NCI-H1694 treated with DMSO at 0.1 percent for 48 hours (cell line): Measurements from ENCODE around the gene TGM3.
"Not testable (repeated sequence)": the region's sequence is repeated elsewhere in the genome, so short reads cannot be mapped to it uniquely, and the experiment has no call there.

Experiments used
- DNase-seq: peaks from one replicate; lab custom pipeline; 2025; lab: John Stamatoyannopoulos, UW

The TGM3 gene, protein sequence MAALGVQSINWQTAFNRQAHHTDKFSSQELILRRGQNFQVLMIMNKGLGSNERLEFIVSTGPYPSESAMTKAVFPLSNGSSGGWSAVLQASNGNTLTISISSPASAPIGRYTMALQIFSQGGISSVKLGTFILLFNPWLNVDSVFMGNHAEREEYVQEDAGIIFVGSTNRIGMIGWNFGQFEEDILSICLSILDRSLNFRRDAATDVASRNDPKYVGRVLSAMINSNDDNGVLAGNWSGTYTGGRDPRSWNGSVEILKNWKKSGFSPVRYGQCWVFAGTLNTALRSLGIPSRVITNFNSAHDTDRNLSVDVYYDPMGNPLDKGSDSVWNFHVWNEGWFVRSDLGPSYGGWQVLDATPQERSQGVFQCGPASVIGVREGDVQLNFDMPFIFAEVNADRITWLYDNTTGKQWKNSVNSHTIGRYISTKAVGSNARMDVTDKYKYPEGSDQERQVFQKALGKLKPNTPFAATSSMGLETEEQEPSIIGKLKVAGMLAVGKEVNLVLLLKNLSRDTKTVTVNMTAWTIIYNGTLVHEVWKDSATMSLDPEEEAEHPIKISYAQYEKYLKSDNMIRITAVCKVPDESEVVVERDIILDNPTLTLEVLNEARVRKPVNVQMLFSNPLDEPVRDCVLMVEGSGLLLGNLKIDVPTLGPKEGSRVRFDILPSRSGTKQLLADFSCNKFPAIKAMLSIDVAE

DNA sequence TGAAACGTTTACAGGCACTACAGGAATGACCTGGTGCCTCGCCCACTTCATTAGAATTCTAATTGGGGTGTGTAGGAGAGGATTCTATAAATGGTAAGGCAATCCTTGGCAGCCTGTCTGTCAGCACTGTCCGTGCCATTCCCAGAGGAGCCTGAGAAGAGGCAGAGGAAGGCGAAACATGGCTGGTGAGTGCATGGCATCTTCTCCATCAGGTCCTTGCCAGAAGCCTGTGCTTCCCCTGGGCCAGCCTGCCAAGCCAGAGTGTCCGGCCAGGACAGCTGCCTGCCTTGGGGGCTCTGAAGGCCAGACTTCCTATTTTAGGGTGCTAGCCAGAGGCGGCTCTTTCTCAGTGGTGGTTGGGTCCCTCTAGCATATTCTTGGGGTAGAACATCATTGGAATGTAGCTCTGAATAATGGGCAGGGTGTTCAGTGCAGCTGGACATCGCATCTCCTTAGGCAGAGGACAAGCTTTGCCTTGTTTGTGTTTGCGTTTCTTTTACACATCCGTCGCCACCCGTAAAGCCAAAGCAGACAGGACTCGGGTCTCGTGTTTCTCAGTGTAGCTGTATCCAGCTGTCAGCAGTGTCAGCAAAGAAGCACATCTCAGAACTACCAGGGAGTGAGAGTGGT is at the start of gene TGM3:
TGM3 (plus strand) TSS at position 116 of the 630 bp plus-strand sequence; CDS start at position 179, 63 bp downstream.
- DNase-seq: no peak

DNA sequence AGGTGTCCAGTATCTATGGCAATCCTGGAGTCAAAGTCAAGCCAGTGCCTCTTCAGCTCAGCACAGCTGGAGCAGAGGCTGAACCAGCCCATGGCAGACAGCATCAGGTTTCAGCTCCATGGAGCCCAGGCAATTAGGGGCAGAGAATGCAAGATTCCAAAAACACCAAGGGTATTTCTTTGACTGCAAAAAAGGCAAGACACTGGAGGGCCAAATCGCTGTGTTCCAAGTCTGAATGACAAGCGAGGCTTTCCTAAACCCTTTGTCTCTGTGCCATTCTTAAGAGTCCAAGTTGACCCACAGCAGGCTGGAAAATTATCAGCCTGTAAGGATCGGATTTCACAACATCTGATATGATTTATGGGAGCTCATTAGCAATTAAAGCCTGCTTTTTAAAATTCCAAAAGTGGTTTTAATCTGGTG is 49.7 kb upstream of the TGM3 start:
- no peak for DNase-seq

DNA sequence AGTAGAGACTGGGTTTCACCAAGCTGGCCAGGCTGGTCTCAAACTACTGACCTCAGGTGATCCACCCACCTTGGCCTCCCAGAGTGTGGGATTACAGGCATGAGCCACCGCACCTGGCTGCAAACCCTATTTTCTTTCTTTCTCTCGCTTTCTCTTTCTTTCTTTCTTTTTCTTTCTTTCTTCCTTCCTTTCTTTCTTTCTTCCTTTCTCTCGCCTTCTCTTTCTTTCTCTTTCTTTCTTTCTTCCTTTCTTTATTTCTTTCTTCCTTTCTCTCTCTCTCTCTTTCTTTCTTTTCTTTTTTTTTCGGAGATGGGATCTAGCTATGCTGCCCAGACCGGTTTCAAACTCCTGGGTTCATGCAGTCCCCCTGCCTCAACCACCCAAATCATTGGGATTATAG is 47.0 kb upstream of the TGM3 start:
- DNase-seq: no peak

DNA sequence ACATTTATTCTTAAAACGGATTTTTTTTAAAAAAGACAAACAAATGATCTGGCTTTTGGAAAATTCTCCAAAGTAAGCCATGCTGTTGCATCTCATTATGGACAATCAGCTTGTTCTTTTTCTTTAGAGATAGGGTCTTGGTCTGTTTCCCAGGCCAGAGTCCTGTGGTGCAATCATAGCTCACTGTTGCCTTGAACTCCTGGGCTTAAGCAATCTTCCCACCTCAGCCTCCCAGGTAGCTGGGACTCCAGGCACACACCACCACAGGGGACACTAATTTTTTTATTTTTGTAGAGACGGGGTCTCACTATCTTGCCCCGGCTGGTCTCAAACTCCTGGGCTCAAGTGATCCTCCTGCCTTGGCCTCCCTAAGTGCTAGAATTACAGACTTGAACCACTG is 45.9 kb upstream of the TGM3 start:
- DNase-seq: no peak

DNA sequence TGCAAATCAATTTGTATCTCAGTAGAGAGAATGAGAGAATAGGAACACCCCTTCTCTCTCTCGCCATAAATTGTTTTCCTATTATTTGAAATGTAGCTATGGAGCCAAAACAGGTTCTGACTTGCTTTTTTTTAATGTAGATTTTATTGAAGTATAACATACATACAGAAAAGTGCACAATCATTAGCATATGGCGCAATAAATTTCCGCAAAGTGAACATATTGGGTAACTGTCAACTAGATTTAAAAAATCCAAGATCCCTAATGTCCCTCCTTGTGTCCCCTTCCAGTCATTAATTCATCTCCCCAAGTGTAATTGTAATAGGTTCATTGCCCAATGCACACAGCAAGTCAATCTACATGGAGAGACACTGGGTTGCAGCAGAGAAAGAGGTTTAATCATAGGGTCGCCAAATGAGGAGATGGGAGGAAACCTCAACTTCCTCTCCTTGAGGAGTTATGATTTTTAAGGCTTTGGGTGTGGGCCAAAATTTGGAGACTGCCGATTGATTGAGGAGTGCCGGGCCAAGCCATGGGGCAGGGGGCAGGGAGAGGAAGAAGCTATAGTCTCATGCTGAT is 43.3 kb upstream of the TGM3 start:
- DNase-seq: no peak

DNA sequence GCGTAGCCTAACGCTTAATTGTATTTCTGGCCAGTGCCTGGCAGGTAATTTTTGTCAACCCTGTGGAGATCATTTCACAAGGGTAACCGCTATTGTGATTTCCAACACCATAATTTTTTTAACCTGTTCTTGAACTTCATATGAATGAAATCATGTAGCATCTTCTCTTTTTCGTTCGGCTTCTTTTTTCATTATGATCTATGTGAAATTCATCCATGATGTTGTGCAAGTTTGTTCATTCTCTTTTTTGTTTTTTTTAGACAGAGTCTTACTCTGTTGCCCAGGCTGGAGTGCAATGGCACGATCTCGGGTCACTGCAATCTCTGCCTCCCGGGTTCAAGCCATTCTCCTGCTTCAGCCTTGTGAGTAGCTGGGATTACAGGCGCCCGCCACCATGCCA is 42.5 kb upstream of the TGM3 start:
- DNase-seq: no peak

DNA sequence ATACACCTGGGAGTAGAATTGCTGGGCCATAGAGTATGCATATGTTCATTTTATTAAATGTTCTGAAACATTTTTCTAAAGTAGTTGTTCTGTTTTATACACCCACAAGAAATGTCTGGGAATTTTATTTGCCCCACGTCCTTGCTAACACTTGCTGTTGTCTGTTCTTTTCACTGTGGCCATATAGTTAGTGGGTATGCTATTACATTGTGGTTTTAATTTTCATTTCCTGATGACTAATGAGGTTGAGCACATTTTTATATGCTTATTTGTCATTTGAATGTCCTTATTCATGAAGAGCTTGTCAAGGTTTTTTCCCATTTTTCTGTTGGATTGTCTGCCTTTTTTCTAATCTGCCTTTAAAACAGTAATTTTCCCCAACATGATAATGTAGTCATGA is 41.5 kb upstream of the TGM3 start:
- no peak for DNase-seq

DNA sequence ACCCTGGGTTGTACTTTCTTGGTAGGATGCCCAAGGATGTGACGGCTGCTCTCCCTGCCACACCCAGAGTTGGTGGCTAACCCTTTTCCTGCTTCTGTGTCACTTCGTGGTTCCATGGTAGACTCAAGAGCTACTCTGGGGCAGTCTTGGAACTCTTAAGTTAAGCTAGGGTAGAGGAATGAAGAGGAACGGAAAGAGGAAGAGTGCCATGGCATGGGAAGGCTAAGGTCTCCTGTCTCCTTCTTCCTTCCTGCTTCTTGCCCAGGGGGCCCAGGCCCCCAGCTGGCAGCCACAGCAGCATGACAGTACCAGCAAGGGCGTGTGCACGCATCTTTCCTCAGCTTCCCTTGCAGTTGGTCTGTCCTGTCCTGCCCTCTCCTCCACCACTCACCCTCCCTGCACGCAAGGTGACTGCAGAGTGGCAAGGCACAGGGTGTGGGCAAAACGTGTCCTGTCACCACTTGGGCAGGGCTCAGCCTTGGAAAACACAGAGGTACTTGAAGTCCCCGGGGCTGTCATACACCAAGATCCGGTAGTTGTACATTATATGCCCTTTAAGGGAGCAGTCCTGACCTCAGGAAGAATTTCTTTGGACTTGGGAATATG is 39.8 kb upstream of the TGM3 start:
- no peak for DNase-seq

DNA sequence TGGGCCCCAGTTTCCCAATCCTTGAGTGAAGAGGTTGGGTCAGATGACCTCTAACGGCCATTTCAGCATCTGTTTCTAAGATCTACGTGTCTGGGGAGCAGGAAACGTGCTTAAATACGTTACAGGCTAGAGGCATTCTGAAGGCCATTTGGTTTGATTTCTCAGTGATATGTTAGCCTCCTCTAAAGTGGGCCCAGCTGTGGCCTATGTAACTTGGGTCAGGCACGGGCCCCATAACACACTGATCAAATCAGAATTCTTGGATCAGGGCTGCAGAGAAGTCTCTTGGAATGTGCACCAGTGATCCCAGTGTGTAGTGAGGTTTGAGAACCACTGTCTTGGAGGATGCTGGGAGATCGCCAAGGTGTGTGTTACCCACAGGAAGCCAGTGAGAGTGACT is 36.1 kb upstream of the TGM3 start:
- no peak for DNase-seq

DNA sequence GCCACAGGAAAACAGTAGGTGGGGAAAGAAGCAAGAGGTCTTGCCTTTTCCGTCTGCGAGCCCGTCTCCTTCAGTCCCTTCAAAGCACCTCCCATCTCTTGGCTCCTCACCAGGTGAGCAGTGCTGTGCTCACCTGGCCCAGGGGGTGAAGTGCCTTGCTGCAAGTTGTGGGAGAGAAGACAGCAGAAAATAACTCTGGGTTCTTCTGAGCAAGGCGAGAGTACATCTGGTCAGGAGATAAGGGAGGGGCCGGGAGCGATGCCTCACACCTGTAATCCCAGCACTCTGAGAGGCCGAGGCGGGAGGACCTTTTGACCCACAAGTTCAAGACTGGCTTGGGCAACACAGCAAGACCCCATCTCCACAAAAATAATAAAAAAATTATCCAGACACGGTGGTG is 35.6 kb upstream of the TGM3 start:
- no peak for DNase-seq

DNA sequence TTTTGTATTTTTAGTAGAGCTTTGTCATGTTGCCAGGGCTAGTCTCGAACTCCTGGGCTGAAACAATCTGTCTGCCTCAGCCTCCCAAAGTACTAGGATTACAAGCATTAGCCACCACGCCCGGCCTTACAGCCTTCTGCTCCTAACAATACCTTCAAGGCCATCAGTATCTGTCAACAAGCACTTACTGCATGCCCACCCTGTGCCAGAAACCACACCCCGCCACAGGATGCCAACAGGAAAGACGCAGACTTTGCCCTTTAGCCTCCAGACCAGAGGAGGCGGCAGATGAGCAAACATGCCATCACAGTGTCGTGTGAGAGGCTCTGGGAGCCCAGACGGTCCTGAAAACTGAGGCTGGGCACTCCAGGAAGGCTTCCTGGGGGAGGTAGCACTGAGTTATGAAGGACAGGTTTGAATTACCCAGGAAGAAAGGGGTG is 34.7 kb upstream of the TGM3 start:
- no peak for DNase-seq

DNA sequence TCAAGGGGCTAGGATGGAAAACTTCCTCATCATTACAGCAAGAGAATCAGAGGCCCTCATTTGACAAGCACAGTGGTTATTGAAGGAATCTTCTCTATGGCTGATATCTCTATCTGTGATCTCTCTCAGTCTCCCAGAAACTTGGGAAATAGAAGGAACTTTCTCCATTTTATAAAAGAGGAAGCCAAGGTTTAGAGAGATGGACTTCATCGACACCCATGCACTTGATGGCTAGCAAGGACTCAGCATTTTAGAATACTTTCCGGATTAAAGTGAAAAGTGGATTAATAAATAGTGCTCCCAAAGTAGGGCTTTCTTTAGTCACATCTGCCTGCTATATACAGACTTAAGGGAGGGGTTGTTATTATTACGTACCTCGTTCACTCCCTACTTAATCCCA is 34.2 kb upstream of the TGM3 start:
- DNase-seq: no peak

DNA sequence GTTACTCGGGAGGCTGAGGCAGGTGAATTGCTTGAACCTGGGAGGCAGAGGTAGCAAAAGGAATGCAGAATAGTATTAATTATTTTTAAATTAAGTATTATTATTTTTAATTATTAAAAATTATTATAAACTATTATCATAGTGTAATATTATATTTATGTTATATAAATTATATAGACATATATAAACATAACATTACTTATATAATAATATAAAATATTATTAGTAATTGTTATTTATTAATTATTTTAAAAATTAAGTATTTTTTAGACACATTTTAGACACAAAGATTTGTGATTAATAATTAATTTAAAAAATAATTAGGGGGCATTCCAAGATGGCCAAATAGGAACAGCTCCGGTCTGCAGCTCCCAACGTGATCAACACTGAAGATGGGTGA is 31.7 kb upstream of the TGM3 start:
- DNase-seq: no peak

DNA sequence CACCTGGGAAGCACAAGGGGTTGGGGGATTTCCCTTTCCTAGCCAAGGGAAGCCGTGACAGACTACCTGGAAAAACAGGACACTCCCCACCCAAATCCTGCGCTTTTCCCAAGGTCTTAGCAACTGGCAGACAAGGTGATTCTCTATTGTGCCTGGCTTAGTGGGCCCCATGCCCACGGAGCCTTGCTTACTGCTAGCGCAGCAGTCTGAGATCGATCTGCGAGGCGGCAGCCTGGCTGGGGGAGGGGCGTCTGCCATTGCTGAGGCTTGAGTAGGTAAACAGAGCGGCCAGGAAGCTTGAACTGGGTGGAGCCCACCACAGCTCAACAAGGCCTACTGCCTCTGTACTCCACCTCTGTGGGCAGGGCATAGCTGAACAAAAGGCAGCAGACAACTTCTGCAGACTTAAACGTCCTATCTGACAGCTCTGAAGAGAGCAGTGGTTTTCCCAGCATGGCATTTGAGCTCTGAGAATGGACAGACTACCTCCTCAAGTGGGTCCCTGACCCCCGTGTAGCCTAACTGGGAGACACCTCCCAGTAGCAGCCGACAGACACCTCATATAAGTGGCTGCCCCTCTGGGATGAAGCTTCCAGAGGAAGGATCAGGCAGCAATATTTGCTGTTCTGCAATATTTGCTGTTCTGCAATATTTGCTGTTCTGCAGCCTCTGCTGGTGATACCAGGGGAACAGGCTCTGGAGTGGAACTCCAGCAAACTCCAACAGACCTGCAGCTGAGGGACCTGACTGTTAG is 31.0 kb upstream of the TGM3 start:
- not testable (repeated sequence) for DNase-seq

DNA sequence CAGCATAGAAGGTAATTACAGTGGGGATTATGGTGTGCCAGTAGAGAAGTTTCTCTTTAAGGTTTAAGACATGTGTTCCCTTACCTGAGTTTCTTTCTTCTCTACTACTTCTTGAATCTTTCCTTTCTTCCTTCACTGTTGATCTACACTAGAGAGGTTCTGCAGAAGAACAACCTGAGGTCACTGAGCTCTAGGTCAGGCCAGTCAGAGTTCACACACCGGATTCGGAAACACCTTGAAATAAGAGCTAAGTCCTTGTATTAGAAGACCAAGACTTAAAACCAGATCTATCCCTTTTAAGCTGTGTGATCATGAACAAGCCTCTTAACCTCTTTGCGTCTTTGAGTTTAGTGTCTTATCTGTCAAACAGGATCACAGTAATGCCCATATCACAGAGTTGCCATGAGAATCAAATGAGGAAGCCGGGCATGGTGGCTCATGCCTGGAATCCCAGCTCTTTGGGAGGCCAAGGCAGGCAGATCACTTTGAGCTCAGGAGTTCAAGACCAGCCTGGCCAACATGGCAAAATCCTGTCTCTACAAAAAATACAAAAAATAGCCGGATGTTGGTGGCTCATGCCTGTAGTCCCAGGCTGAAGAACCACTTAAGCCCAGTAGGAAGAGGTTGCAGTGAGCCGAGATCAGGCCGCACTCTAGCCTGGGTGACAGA is 22.0 kb upstream of the TGM3 start:
- no peak for DNase-seq

DNA sequence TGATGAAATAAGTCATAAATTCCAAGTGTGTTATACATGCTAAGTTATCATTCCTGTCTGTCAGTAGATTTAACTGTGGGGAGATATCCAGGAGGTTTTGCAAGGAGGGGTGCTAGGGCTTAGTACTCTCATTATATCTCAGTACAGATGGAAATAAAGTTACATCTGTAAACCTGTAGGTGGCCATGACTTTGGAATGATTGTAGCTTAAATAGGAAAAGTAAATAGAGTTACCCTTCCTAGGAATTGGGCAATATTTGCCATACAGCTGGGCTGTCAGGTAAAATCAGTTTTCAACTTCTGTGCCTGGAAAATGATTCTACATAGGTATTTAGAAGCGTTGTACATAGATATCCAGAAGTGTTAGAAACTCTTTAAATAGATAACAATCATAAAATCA is 19.8 kb upstream of the TGM3 start:
- no peak for DNase-seq

DNA sequence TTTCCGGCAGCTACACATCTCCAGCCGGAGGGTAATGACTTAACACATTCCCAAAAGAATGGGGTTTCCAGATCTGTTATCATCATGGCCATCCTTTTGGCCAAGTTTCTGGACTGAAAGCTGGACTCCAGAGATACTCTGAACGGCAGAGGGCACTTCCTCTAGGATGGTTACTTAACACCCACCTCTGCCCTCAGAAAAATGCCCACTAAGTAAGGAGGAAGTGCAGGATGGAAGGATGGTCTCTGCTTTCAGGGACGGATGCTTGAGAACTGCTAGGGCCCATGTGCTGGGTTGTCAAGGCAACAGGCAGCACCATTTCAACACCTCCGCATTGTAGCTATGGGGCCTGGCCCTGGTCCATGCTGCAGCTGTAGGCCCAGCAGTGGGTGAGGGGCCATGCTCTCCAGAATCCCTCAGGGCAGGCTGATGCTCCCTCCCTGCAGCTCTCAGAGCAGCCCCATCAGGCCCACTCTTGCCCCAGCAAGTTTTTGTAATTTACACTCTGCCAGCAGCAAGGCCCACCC is 16.5 kb upstream of the TGM3 start:
- DNase-seq: no peak

DNA sequence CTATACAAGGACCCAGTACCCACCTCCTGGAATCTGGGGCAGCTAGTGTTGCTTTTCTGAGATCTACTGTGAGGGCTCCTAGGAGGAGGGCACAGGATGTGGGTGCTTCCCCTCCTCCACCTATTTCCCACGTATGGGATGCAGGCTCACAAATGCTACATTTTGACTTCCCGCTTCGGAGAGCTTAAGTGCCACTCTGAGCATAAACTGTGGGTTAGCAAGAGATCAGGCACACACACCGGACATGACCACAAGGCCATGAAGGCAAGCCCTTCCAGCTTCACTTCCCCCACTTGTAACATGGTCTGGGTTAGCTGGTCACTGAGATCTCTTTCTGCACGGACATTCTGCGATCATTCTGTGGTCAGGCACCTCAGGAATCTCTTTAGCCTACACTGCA is 15.7 kb upstream of the TGM3 start:
- no peak for DNase-seq

DNA sequence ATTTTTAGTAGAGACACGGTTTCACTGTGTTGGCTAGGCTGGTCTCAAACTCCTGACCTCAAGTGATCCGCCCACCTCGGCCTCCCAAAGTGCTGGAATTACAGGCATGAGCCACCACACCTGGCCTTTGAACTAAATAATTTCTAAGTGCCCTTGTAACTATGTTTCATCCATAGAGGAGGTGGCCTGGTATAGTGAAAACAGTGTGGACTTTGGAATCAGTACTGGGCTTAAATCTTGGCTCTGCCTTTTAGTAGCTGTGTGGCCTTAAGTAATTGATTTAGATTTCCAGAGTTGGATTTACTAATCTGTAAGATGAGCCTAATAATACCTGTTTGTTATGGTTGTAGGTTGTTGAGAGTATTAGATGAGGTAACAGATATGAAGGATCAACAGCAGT is 14.2 kb upstream of the TGM3 start:
- DNase-seq: no peak

DNA sequence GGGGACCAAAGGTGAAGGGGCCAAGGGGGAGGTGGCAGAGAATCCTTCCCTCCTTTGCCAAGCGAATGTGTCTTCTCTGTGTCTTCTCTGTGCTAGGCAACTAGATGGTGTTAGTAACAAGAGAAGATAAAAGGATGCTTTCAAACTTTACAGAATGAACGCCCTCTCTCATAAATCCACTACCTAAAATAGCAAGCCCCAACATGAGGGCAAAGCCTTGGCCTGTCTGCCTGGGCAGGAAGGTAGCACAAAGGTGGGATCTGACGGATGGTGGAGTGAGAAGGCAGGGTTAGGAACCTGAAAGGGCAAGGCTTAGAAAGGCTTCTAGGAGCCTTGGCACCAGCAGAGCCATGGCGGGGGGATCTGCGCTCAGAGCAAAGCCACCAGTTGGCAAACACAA is 13.6 kb upstream of the TGM3 start:
- DNase-seq: no peak
